Activated naive CD4-positive, alpha-beta T cell treated with anti-CD3 and anti-CD28 coated beads for 36 hours (primary cell): Measurements from ENCODE around the gene OBP2A. TPM values are rescaled to one million over a fixed set of nuclear protein-coding genes. Genes with fewer than 3 reads are reported as not detected.

Experiments used
- CTCF ChIA-PET: fragments of 350-600 bp; sonication (Branson Sonifier 250); formaldehyde crosslinking; loops from one replicate; lab custom pipeline; 2021; ENCODE audit warnings: antibody characterized with exemption; lab: Charles Lee
- DNase-seq: peaks from one replicate; pipeline ENCODE4 v3.0.0-alpha.2; 2020
- H3K27ac Mint-ChIP-seq: one replicate; pipeline ENCODE4 v1.8.0; 2021; ENCODE audit warnings: mild to moderate bottlenecking, mixed read lengths
- H3K27me3 Mint-ChIP-seq: one replicate; pipeline ENCODE4 v1.8.0; 2021; ENCODE audit warnings: low read depth, mixed read lengths
- H3K36me3 Mint-ChIP-seq: one replicate; pipeline ENCODE4 v1.8.0; 2021; ENCODE audit warnings: low read depth, mixed read lengths
- H3K4me1 Mint-ChIP-seq: one replicate; pipeline ENCODE4 v1.8.0; 2021; ENCODE audit warnings: low read depth, mixed read lengths
- H3K4me3 Mint-ChIP-seq: one replicate; pipeline ENCODE4 v1.8.0; 2021; ENCODE audit warnings: mild to moderate bottlenecking, moderate library complexity, mixed read lengths
- H3K9me3 Mint-ChIP-seq: one replicate; pipeline ENCODE4 v1.8.0; 2021; ENCODE audit warnings: mixed read lengths
- intact Hi-C: fragments of 100-400 bp; cut with micrococcal nuclease; formaldehyde crosslinking; loops from one replicate; pipeline ENCODE4 v1.15.1; 2023
- total RNA-seq, 2 experiments: library from RNA; stranded (reverse); gene quantifications; one replicate each; pipeline ENCODE4 v1.2.3, GENCODE V29; 2021

The OBP2A gene
- total RNA-seq, 2 experiments from 2014 or later: not detected

DNA sequence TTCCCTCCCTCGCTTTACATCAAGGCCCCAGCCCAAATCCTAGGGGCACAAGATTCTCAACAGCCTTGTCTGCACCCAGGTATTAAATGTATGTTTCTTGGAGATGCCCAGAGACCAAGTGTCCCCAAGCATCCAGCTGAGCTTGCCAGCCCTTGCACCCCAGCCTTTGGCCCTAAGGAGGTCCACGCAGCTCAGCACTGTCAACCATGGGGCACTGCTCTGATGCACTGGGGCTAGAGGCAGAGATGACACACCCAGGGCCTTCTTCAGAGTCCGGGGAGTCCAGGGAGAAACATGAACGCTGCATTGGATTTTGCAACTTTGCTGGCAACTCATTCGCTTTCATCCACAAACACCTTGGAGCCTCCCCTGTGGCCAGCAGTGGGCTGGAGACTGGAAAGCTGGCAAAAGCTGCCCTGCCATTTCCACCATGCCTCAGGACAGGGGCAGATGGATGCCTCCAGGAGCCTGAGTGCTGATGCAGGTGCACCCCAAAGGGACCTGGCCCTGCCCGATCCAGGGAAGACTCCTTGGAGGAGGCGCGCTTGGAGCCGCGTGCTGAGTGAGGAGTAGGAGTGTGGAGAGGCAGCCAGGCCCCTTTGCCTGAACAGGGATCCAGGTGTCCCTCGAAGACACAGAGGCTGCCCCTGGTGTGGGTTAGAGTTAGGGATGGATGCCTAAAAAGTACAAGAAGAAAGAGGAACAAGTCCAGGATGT lies 34.9 kb downstream of the OBP2A start:
- H3K4me3 Mint-ChIP-seq: no peak overlapping the region
- H3K27ac Mint-ChIP-seq: no peak overlapping the region
- no peaks in the 10 kb centered on the region for H3K36me3 Mint-ChIP-seq
- no peaks in the 10 kb centered on the region for H3K4me1 Mint-ChIP-seq
- H3K27me3 Mint-ChIP-seq: peaks cover 2% of the 10 kb centered on the region
- CTCF ChIA-PET: no interaction called here
- no peak for DNase-seq
- intact Hi-C loops: no loop called here
- H3K9me3 Mint-ChIP-seq: no peaks in the 10 kb centered on the region

- no peaks in the 10 kb centered on the region for H3K4me1 Mint-ChIP-seq
- no peak overlapping the region for H3K27ac Mint-ChIP-seq
- peaks cover 2% of the 10 kb centered on the region for H3K27me3 Mint-ChIP-seq
- no peaks in the 10 kb centered on the region for H3K9me3 Mint-ChIP-seq
- H3K36me3 Mint-ChIP-seq: no peaks in the 10 kb centered on the region
- no peak for DNase-seq
- no peak overlapping the region for H3K4me3 Mint-ChIP-seq
- intact Hi-C loops: no loop called here
- CTCF ChIA-PET: no interaction called here
Observed at GRCh38 chr9:135581636-135582426, 35.9 kb downstream of the OBP2A start.

DNA sequence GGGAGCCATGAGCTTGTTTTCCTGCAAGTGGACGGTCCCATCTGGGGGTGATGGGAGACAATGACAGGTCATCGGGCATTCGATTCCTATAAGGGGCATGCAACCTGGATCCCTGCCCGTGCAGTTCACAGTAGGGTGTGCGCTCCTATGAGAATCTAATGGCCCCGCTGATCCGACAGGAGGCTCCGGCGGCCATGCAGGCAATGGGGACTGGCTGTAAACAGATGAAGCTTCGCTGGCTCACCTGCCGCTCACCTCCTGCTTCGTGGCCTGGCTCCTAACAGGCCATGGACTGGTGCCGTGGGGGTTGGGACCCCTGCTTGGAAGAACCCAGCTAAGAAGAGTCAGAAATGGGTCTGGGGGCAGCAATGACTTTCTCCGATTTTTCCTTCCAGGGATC lies 36.6 kb downstream of the OBP2A start:
- no peaks in the 10 kb centered on the region for H3K36me3 Mint-ChIP-seq
- no peak overlapping the region for H3K27ac Mint-ChIP-seq
- CTCF ChIA-PET: no interaction called here
- H3K4me3 Mint-ChIP-seq: no peak overlapping the region
- no peaks in the 10 kb centered on the region for H3K4me1 Mint-ChIP-seq
- intact Hi-C loops: no loop called here
- DNase-seq: no peak
- H3K9me3 Mint-ChIP-seq: no peaks in the 10 kb centered on the region
- H3K27me3 Mint-ChIP-seq: peaks cover 2% of the 10 kb centered on the region

DNA sequence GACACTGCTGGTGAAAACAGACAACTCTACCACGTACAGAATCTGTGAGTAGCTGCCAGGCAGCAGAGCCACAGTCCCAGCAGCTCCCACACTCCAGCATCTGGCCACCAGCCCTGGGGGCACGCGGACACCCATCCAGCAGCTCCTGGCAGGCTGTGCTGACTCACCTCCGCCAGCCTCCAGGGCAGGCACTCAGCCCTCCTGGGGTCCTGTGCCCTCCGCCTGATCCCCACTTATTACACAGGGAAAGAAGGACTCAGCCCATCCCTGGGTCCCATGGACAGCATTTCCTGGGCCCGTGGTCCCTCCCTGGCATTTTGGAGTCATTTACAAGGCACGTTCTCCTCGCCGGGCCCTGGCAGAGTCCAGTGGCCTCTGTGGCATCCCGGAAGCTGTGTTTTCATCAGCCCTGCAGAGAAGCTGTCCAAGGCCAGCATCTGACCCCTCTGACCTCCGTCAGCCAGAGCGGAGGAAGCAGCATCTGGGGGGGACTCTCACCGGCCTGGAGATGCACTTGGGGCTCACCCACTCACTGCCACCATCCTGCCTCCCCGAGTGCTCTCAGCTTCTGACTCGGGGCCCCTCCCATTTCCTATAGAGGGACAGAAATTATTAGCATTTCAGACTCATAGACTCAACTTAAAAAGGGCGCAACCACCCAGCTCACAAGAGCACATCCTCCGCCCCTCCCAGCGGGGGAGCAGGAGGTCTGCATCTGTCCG lies 37.2 kb downstream of the OBP2A start:
- H3K4me3 Mint-ChIP-seq: no peak overlapping the region
- no peak for DNase-seq
- H3K27ac Mint-ChIP-seq: no peak overlapping the region
- intact Hi-C loops: no loop called here
- no peaks in the 10 kb centered on the region for H3K36me3 Mint-ChIP-seq
- no peaks in the 10 kb centered on the region for H3K9me3 Mint-ChIP-seq
- H3K27me3 Mint-ChIP-seq: peaks cover 2% of the 10 kb centered on the region
- CTCF ChIA-PET: no interaction called here
- no peaks in the 10 kb centered on the region for H3K4me1 Mint-ChIP-seq

DNA sequence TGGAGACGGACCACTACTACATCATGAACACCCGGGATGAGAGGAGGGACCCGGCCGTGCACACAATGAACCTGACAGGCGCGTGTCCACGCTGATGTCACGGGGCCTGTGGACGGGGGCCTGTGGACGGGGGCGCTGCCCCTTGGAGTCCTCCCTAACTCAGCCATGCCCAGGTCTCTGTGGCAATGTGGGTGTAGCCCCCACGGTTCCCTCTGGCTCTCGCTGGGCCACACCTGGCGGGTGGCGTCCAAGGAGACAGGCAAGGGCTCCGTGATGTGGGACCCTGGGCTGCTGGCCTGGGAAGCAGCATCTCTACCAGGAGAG lies 37.7 kb downstream of the OBP2A start:
- H3K36me3 Mint-ChIP-seq: no peaks in the 10 kb centered on the region
- H3K27me3 Mint-ChIP-seq: peaks cover 2% of the 10 kb centered on the region
- CTCF ChIA-PET: no interaction called here
- H3K9me3 Mint-ChIP-seq: no peaks in the 10 kb centered on the region
- no peaks in the 10 kb centered on the region for H3K4me1 Mint-ChIP-seq
- H3K27ac Mint-ChIP-seq: no peak overlapping the region
- H3K4me3 Mint-ChIP-seq: no peak overlapping the region
- intact Hi-C loops: no loop called here
- no peak for DNase-seq

DNA sequence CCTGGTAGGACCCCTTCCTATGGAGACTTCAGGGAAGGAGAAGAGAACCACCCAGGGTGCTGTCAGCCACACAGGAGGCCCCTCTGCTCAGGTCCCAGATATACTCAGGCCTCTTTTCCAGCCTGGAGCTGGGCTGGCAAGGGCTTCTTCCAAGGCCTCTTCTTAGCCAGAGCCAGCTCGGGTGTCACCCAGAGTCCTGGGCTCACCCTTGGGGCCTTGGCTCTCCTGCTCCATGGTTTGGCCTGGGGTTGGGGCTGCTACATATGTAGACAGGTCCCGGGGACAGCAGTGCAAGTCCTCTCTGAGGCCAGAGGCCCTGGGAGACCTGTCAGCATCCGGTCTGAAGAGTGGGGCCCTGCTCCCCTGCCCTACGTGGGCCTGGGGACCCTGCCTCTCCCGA lies 38.4 kb downstream of the OBP2A start:
- peaks cover 2% of the 10 kb centered on the region for H3K27me3 Mint-ChIP-seq
- no peak for DNase-seq
- H3K36me3 Mint-ChIP-seq: no peaks in the 10 kb centered on the region
- H3K4me3 Mint-ChIP-seq: no peak overlapping the region
- CTCF ChIA-PET: no interaction called here
- no peaks in the 10 kb centered on the region for H3K9me3 Mint-ChIP-seq
- H3K4me1 Mint-ChIP-seq: no peaks in the 10 kb centered on the region
- H3K27ac Mint-ChIP-seq: no peak overlapping the region
- intact Hi-C loops: no loop called here

DNA sequence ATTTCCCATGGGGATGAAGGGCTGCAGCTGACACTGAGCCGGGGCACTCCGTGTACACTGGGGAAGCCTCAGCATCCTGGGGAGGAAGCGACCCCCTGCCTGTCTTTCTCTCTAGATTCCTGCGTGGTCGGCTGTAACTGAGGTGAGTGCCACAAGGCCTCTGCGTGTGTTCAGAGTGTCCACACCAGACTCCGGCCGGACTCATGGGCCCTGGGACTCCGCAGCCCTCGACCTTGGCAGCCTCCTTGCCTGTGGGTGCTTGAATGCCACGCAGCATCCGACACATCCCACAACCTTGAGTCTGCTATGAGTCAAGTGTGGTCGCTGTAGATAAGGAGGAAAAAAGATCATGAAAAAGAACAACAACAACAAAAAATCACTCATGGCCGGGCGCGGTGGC lies 39.0 kb downstream of the OBP2A start:
- no peaks in the 10 kb centered on the region for H3K4me1 Mint-ChIP-seq
- no peak overlapping the region for H3K4me3 Mint-ChIP-seq
- no peak for DNase-seq
- H3K9me3 Mint-ChIP-seq: no peaks in the 10 kb centered on the region
- intact Hi-C loops: no loop called here
- CTCF ChIA-PET: no interaction called here
- peaks cover 2% of the 10 kb centered on the region for H3K27me3 Mint-ChIP-seq
- H3K27ac Mint-ChIP-seq: no peak overlapping the region
- no peaks in the 10 kb centered on the region for H3K36me3 Mint-ChIP-seq

- CTCF ChIA-PET: interaction anchor here (0.6 kb wide), 1 partner anchor 36 kb away, joined by 3 read pairs; no protein-coding TSS in a partner anchor
- no peaks in the 10 kb centered on the region for H3K4me1 Mint-ChIP-seq
- H3K9me3 Mint-ChIP-seq: no peaks in the 10 kb centered on the region
- intact Hi-C loops: no loop called here
- no peak overlapping the region for H3K4me3 Mint-ChIP-seq
- no peak for DNase-seq
- no peak overlapping the region for H3K27ac Mint-ChIP-seq
- H3K36me3 Mint-ChIP-seq: no peaks in the 10 kb centered on the region
- H3K27me3 Mint-ChIP-seq: peaks cover 8% of the 10 kb centered on the region
Observed at GRCh38 chr9:135586601-135587109, 40.7 kb downstream of the OBP2A start.

DNA sequence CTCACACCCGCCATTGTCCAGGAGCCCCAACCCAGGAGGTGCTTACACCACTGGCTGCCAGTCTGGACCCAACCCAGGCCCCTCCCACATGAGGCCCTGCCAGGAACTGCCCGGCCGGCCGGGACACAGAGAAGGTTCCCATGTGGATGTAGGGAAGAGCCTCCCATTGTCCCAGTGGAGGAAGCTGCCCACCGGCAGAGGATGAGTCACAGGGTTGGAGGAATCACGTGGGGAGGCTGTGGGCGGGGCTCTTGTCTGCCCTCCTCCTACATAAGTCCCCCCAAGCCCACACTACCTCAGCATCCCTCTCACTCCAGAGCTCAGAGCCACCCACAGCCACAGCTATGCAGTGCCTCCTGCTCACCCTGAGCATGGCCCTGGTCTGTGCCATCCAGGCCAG lies 41.7 kb downstream of the OBP2A start:
- Mint-ChIP-seq H3K36me3 (no peaks in the 10 kb centered on the region), H3K27ac (no peak overlapping the region), H3K4me3 (no peak overlapping the region), H3K4me1 (no peaks in the 10 kb centered on the region), H3K27me3 (peaks cover 8% of the 10 kb centered on the region), H3K9me3 (no peaks in the 10 kb centered on the region)
- intact Hi-C loops: no loop called here
- CTCF ChIA-PET: no interaction called here
- DNase-seq: no peak

- no peak overlapping the region for H3K4me3 Mint-ChIP-seq
- DNase-seq: no peak
- CTCF ChIA-PET: interaction anchor here (1.0 kb wide), 1 partner anchor 9 kb away, joined by 3 read pairs; no protein-coding TSS in a partner anchor
- H3K27ac Mint-ChIP-seq: no peak overlapping the region
- no peaks in the 10 kb centered on the region for H3K4me1 Mint-ChIP-seq
- H3K9me3 Mint-ChIP-seq: no peaks in the 10 kb centered on the region
- H3K36me3 Mint-ChIP-seq: no peaks in the 10 kb centered on the region
- intact Hi-C loops: no loop called here
- H3K27me3 Mint-ChIP-seq: peaks cover 7% of the 10 kb centered on the region
Observed at GRCh38 chr9:135588371-135588770, 42.4 kb downstream of the OBP2A start.

GRCh38 chr9:135588886-135589595 lies 43.1 kb downstream of the OBP2A start:
- DNase-seq: no peak
- CTCF ChIA-PET: interaction anchor here (1.0 to 1.3 kb wide), 2 partner anchors 9 to 12 kb away, joined by 3 to 4 read pairs; no protein-coding TSS in a partner anchor
- no peaks in the 10 kb centered on the region for H3K36me3 Mint-ChIP-seq
- H3K4me3 Mint-ChIP-seq: no peak overlapping the region
- H3K27me3 Mint-ChIP-seq: peaks cover 6% of the 10 kb centered on the region
- intact Hi-C loops: no loop called here
- no peak overlapping the region for H3K27ac Mint-ChIP-seq
- no peaks in the 10 kb centered on the region for H3K9me3 Mint-ChIP-seq
- no peaks in the 10 kb centered on the region for H3K4me1 Mint-ChIP-seq
